ENCODE measurements around the gene ATG101. TPM values are rescaled to one million over a fixed set of nuclear protein-coding genes. Genes with fewer than 3 reads are reported as not detected.

The ATG101 gene
- polyA plus RNA-seq, 4 donors: 25.1 to 29.4 (median 27.7) TPM

GRCh38 chr12:52074971-52075724, 5.4 kb downstream of the ATG101 start:
- no peak for DNase-seq (ENCODE audit: low read depth in 4 of 4, low spot score in 3 of 4)

- DNase-seq (ENCODE audit: low read depth in 4 of 4, low spot score in 3 of 4): no peak
These were observed 7.0 kb downstream of the ATG101 start for GRCh38 chr12:52076811-52077210.

- no peak for DNase-seq (ENCODE audit: low read depth in 4 of 4, low spot score in 3 of 4)
These were observed 8.5 kb downstream of the ATG101 start for GRCh38 chr12:52078276-52078675.

DNA sequence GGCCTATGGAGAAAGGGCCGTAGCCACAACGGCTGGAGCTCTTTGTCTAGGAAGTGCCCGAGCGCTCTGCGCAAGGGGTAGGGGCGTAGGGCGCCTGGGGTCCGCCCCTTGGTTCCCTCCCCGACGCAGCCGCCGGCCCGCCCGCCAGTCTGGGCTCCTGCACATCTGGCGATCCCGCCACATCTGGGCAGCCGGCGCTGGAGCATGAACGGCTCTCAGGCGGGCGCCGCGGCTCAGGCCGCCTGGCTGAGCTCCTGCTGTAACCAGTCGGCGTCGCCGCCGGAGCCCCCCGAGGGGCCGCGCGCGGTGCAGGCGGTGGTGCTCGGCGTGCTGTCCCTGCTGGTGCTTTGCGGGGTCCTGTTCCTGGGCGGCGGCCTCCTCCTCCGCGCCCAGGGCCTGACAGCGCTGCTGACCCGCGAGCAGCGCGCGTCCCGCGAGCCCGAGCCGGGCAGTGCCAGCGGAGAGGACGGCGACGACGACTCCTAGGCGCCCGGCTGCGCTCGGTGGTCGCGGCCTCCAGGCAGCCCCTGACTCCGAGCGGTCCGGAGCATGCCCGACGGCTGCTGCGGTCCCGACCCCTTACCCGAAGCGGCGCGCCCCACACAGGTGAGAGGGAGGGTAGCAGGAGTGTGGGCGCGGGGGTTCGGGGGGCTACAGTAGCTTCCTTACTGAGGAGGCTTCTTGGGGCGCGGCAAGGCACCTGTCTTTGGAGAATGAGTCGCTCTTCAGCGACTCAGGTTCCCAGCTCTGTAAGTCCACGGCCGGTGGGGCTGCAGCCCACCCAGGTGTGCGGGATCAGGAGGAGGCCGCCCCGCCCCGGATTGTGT, 10.0 kb downstream of the ATG101 start, which contains the start of gene SMIM41:
SMIM41 (plus strand) TSS at position 129 of the 827 bp plus-strand sequence; CDS start at position 205, 76 bp downstream.
- no peak for DNase-seq (ENCODE audit: low read depth in 4 of 4, low spot score in 3 of 4)

- DNase-seq (ENCODE audit: low read depth in 4 of 4, low spot score in 3 of 4): no peak
These were observed 10.8 kb downstream of the ATG101 start for GRCh38 chr12:52080403-52081251.

- DNase-seq (ENCODE audit: low read depth in 4 of 4, low spot score in 3 of 4): no peak
These were observed 11.5 kb downstream of the ATG101 start for GRCh38 chr12:52081263-52081733.

DNA sequence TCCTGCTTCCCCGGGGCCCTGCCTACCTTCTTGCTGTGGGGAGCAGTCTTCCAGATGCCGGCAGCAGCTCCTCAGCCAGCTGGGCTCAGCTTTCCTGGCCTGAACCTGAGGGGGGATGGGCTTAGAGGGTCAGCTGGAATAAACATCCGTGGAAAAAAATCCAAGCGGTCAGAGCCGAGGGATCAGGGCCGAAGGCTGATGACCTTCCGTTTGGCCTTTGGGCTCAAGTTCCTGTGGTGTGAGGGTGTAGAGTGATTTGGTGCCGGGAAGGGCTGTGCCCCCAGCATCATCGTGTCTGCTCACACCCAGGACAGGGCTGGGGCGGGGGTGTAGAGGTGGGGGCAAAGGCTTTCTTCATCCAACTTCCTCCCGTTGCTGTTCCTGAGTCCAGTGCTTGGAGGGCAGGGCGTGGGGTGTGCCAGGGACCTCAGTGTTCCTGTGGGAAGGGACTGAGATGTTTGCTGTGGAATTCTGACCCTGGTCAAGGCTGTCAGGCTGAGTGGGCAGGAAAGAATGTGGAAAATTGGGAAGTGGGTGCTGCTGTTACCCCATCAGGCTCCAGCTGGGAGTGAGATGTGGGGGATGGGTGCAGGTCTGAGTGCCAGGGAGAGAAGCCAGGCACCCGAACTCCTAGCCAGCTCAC, 12.4 kb downstream of the ATG101 start:
- no peak for DNase-seq (ENCODE audit: low read depth in 4 of 4, low spot score in 3 of 4)

DNA sequence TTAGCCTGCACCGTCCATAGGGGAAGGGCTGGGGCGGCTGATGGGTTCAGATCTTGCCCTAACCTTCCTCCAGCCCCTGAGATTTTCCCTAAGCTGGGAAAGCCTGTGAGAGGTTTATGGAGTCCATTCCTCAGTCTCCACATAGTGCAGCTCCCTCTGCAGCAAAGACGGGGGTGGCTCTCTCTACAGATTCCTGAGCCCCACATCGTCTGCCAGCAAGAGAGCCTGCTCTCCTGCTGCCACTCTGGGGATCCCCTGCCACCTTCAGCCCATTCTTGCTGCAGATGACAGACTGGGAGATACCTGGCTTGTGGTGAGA, 12.8 kb downstream of the ATG101 start:
- no peak for DNase-seq (ENCODE audit: low read depth in 4 of 4, low spot score in 3 of 4)

DNA sequence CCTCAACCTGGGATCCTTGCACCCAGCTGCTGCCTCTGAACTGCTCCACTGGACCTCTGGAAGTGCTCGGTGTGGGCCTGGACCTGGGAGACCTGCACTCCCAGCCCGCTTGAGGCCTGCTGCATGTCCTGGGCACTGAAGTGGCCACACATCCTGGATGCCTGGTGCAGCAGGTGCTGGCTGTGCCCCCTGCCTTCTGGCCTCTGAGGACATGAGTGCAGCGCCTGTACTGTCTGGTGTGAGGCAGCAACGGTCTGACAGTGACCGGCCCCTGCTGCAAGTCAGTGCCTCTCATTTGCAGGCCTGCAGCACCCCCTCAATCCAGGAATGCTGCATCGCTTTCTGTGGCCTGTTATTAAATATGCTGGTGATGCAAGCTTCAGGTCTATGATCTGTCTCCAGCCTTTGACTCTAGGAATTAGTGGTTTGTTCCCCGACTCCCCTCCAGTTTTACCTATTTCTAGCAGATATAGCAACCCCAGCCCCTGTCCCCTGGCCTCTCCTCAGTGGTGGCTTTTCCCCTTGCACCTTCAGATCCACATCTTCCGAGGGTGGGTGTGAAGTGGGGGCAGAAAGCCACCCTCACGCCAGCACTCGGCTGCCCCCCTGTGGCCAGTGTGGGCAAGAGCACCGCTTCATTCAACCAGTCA, 13.3 kb downstream of the ATG101 start:
- no peak for DNase-seq (ENCODE audit: low read depth in 4 of 4, low spot score in 3 of 4)

DNA sequence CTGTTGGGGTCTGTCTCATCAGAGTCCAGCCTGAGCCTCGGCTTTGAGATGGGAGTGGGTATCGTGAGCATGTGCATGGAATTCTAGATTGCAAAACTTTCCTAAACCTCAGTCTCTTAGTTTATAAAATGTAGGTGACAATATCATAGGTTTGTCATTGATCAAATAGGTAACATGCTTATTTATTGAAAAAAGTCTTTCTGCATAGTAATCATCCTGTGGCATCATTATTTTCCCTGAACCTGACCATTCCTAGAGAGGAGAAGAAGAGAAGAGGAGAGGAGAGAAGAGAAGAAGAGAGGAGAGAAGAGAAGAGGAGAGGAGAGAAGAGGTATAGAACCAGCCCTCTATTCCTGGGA, 13.8 kb downstream of the ATG101 start:
- no peak for DNase-seq (ENCODE audit: low read depth in 4 of 4, low spot score in 3 of 4)

GRCh38 chr12:52084491-52085231, 14.9 kb downstream of the ATG101 start:
- DNase-seq (ENCODE audit: low read depth in 4 of 4, low spot score in 3 of 4): no peak

- DNase-seq (ENCODE audit: low read depth in 4 of 4, low spot score in 3 of 4): no peak
These were observed 16.0 kb downstream of the ATG101 start for GRCh38 chr12:52085682-52086180.

DNA sequence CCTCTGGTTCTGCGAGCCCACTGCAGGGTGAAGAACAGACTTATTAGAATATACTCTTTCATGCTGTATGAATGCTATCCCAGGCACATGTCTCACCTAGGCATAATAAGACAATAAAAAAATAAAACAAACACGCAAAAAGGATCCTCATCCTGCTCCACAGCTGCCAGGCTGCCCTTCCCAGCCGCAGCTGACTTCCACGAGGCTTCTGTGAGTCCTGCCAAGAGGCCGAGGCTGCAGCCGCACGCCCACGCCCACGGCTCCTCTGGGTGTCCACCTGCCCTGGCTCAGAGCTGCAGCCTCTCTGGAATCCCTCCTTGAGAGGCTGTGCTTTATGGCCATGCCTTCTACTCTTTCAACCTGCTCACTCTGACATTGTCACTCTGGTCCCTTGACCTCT, 16.6 kb downstream of the ATG101 start:
- no peak for DNase-seq (ENCODE audit: low read depth in 4 of 4, low spot score in 3 of 4)

- DNase-seq (ENCODE audit: low read depth in 4 of 4, low spot score in 3 of 4): no peak
These were observed 17.4 kb downstream of the ATG101 start for GRCh38 chr12:52086944-52087835.

GRCh38 chr12:52087961-52088820, 18.4 kb downstream of the ATG101 start:
- no peak for DNase-seq (ENCODE audit: low read depth in 4 of 4, low spot score in 3 of 4)

DNA sequence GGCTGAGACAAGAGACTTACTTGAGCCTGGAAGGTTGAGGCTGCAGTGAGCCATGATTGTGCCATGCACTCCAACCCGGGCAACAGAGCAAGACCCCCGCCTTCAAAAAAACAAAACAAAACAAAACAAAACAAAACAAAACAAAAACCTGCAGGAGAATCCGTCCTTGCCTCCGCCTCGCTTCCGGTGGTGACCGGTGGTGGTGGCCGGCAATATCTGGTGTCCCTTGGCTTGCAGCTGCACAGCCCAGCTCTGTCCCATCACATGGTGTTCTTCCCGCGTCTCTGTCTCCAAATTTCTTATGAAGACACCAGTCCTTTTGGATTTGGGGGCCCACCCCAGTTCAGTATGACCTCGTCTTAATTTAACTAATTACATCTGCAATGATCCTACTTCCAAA, 19.7 kb downstream of the ATG101 start:
- DNase-seq (ENCODE audit: low read depth in 4 of 4, low spot score in 3 of 4): no peak

- DNase-seq (ENCODE audit: low read depth in 4 of 4, low spot score in 3 of 4): no peak
These were observed 20.5 kb downstream of the ATG101 start for GRCh38 chr12:52090291-52090690.
